Smooth muscle cell (in vitro differentiated cells): Measurements from ENCODE around the gene ALDH7A1. TPM values are rescaled to one million over a fixed set of nuclear protein-coding genes. Genes with fewer than 3 reads are reported as not detected.

Source experiments
- DNase-seq: peaks from one replicate; lab custom pipeline; 2025; ENCODE audit not compliant: unreplicated experiment; lab: John Stamatoyannopoulos, UW
- H2AFZ ChIP-seq: fragments of 200-600 bp; sonication (generic); 2 replicates; pipeline ENCODE4 v1.6.0; 2016; ENCODE audit warnings: antibody characterized with exemption, low read depth, mild to moderate bottlenecking
- H3F3A ChIP-seq: fragments of 200-600 bp; sonication (generic); 2 replicates; pipeline ENCODE4 v1.6.0; 2017; ENCODE audit warnings: antibody characterized with exemption, low read depth
- H3K27ac ChIP-seq: fragments of 200-600 bp; sonication (generic); 2 replicates; pipeline ENCODE4 v1.5.1; 2016; ENCODE audit warnings: low read depth, mild to moderate bottlenecking
- H3K27me3 ChIP-seq: fragments of 200-600 bp; sonication (generic); 2 replicates; pipeline ENCODE4 v1.6.1; 2016; ENCODE audit warnings: low read depth, mild to moderate bottlenecking
- H3K36me3 ChIP-seq: fragments of 200-600 bp; sonication (generic); 2 replicates; pipeline ENCODE4 v1.5.1; 2016; ENCODE audit warnings: low read depth
- H3K4me1 ChIP-seq: fragments of 200-600 bp; sonication (generic); 2 replicates; pipeline ENCODE4 v1.5.1; 2016; ENCODE audit warnings: low read depth
- H3K4me2 ChIP-seq: fragments of 200-600 bp; sonication (generic); 2 replicates; pipeline ENCODE4 v1.6.0; 2016; ENCODE audit warnings: mild to moderate bottlenecking
- H3K4me3 ChIP-seq: fragments of 200-600 bp; sonication (generic); 2 replicates; pipeline ENCODE4 v1.5.1; 2016; ENCODE audit warnings: mild to moderate bottlenecking
- H3K79me2 ChIP-seq: fragments of 200-600 bp; sonication (generic); 2 replicates; pipeline ENCODE4 v1.6.0; 2016; ENCODE audit warnings: low read depth, mild to moderate bottlenecking
- H3K9ac ChIP-seq: fragments of 200-600 bp; sonication (generic); 2 replicates; pipeline ENCODE4 v1.6.0; 2016; ENCODE audit warnings: low read depth
- H3K9me3 ChIP-seq: fragments of 200-600 bp; sonication (generic); replicated peaks from 2 replicates; pipeline ENCODE4 v1.5.1; 2016; ENCODE audit warnings: low read depth
- H4K20me1 ChIP-seq: fragments of 200-600 bp; sonication (generic); 2 replicates; pipeline ENCODE4 v1.6.0; 2016; ENCODE audit warnings: low read depth
- CTCF ChIP-seq: fragments of 200-600 bp; sonication (generic); IDR thresholded peaks from 2 replicates; pipeline ENCODE4 v1.5.1; 2017; ENCODE audit warnings: borderline replicate concordance, mild to moderate bottlenecking, antibody characterized with exemption; ENCODE audit not compliant: insufficient read depth, poor library complexity, severe bottlenecking
- WGBS: methylation state at CpG from one replicate; pipeline ENCODE4 v1.1.7; 2016; ENCODE audit warnings: low lambda C conversion rate; 5-methylcytosine and 5-hydroxymethylcytosine counted together
- polyA plus RNA-seq: library from polyadenylated mRNA; unstranded; fragments of >200 nt; fragmentation: Nextera tagmentation; extraction: Ambion mirVana; gene quantifications from 2 replicates; pipeline ENCODE4 v1.2.1, GENCODE V29; 2016
- total RNA-seq: library from RNA; depleted of rRNA; stranded (reverse); fragments of >200 nt; gene quantifications from 2 replicates; pipeline ENCODE4 v1.2.3, GENCODE V29; 2014

The ALDH7A1 gene
- total and polyA plus RNA-seq, 2 experiments from 2014 or later: 26.5 to 55.3 TPM

- Histone ChIP-seq H3K9ac (no peak overlapping the region), H2AFZ (no peak overlapping the region), H3F3A (no peaks in the 10 kb centered on the region), H3K4me2 (no peak overlapping the region), H3K27me3 (no peaks in the 10 kb centered on the region), H3K79me2 (peaks cover 17% of the 10 kb centered on the region), H3K4me1 (peaks cover 15% of the 10 kb centered on the region), H3K36me3 (no peaks in the 10 kb centered on the region), H4K20me1 (no peaks in the 10 kb centered on the region), H3K4me3 (no peak overlapping the region), H3K9me3 (no peaks in the 10 kb centered on the region), H3K27ac (no peak overlapping the region)
- 98% methylated on average over 28 of the region's 28 CpGs for WGBS
- no peak for TF ChIP-seq CTCF
- DNase-seq: no peak
Measured at GRCh38 chr5:126589536-126590297, 5.3 kb downstream of the ALDH7A1 start.

GRCh38 chr5:126587551-126588390, 7.2 kb downstream of the ALDH7A1 start:
- TF ChIP-seq CTCF: no peak
- H3K4me2 ChIP-seq: no peak overlapping the region
- no peaks in the 10 kb centered on the region for H3K27me3 ChIP-seq
- no peak overlapping the region for H3K27ac ChIP-seq
- H3K9me3 ChIP-seq: no peaks in the 10 kb centered on the region
- no peak overlapping the region for H3K4me3 ChIP-seq
- WGBS: 96% methylated on average over 9 of the region's 9 CpGs
- peaks cover 4% of the 10 kb centered on the region for H3K36me3 ChIP-seq
- H2AFZ ChIP-seq: no peak overlapping the region
- H3K4me1 ChIP-seq: peaks cover 3% of the 10 kb centered on the region
- peaks cover 5% of the 10 kb centered on the region for H3K79me2 ChIP-seq
- H3F3A ChIP-seq: no peaks in the 10 kb centered on the region
- H3K9ac ChIP-seq: no peak overlapping the region
- no peaks in the 10 kb centered on the region for H4K20me1 ChIP-seq
- DNase-seq: no peak

GRCh38 chr5:126583761-126584160, 11.3 kb downstream of the ALDH7A1 start:
- Histone ChIP-seq H3K4me1 (no peaks in the 10 kb centered on the region), H2AFZ (no peak overlapping the region), H3K9me3 (no peaks in the 10 kb centered on the region), H3K79me2 (no peaks in the 10 kb centered on the region), H3K27ac (no peak overlapping the region), H3K4me3 (no peak overlapping the region), H3K36me3 (peaks cover 29% of the 10 kb centered on the region), H3K9ac (no peak overlapping the region), H3K27me3 (no peaks in the 10 kb centered on the region), H3K4me2 (no peak overlapping the region), H4K20me1 (no peaks in the 10 kb centered on the region), H3F3A (no peaks in the 10 kb centered on the region)
- WGBS: 99% methylated on average over 3 of the region's 3 CpGs
- TF ChIP-seq CTCF: no peak
- no peak for DNase-seq
